Left lung (tissue), 10 donors: Measurements from ENCODE around the gene RFX7. TPM values are rescaled to one million over a fixed set of nuclear protein-coding genes. Genes with fewer than 3 reads are reported as not detected.
A peak's percentile ranks its signal among the peaks of the same experiment; 100 is the strongest.
"Not testable (repeated sequence)": the region's sequence is repeated elsewhere in the genome, so short reads cannot be mapped to it uniquely, and the experiment has no call there.

Experiments
- ATAC-seq: fragments of 200-7000 bp; cut with Tn5 transposase; one replicate; pipeline ENCODE4 v1.9.1; 2020; ENCODE audit warnings: moderate library complexity
- DNase-seq, 4 donors: peaks; one replicate each; pipeline ENCODE4 v3.0.0-alpha.2; 2013 to 2020
- H3K27ac ChIP-seq, 2 donors: fragments of 200-600 bp; sonication (generic) in 1 of 2; one replicate each; pipeline versions ENCODE4 v1.5.0 to v1.8.0; 2020 to 2021
- H3K27me3 ChIP-seq, 2 donors: fragments of 200-600 bp; sonication (generic) in 1 of 2; one replicate each; pipeline versions ENCODE4 v1.5.0 to v1.8.0; 2020 to 2021
- H3K36me3 ChIP-seq, 2 donors: fragments of 200-600 bp; sonication (generic) in 1 of 2; one replicate each; pipeline versions ENCODE4 v1.5.0 to v1.8.0; 2020 to 2021
- H3K4me1 ChIP-seq, 2 donors: fragments of 200-600 bp; one replicate each; pipeline ENCODE4 v1.8.0; 2021
- H3K4me3 ChIP-seq, 2 donors: fragments of 200-600 bp; sonication (generic) in 1 of 2; one replicate each; pipeline versions ENCODE4 v1.5.0 to v1.8.0; 2020 to 2021; ENCODE audit warnings: mild to moderate bottlenecking in 1 of 2
- H3K9me3 ChIP-seq, 2 donors: fragments of 200-600 bp; sonication (generic) in 1 of 2; one replicate each; pipeline versions ENCODE4 v1.5.0 to v1.8.0; 2020 to 2021
- CTCF ChIP-seq, 2 donors: fragments of 200-600 bp; sonication (generic) in 1 of 2; IDR thresholded peaks; one replicate each; pipeline versions ENCODE4 v1.5.0 to v1.8.0; 2021; ENCODE audit warnings: antibody characterized with exemption in 2 of 2
- intact Hi-C, 2 donors: fragments of 100-400 bp; cut with DNase I; formaldehyde crosslinking; loops; one replicate each; pipeline versions ENCODE4 v1.11.2 to v1.14.2; 2022
- polyA plus RNA-seq, 6 donors: library from polyadenylated mRNA; unstranded; fragments of 120-200 nt; gene quantifications; one replicate each; pipeline ENCODE4 v1.2.1, GENCODE V29; 2013; ENCODE audit not compliant: insufficient read length in 6 of 6
- total RNA-seq, 2 donors: library from RNA; stranded (reverse); fragmentation: NEBNext Ultra II Directional; extraction: Animal tissue kit (Norgen Biotek cat#: 25700); gene quantifications; one replicate each; pipeline ENCODE4 v1.2.1, GENCODE V29; 2021
- donor health status: DM: no; HTN: yes; CAD: no.
- donor health status: DM: no; HTN: no; CAD: no.

Gene RFX7
- total and polyA plus RNA-seq, 8 donors, result 16.7 to 28.1 (median 25.4) TPM

- ATAC-seq, result no peak
These were observed 37.5 kb upstream of the RFX7 start for GRCh38 chr15:56281145-56281544.

GRCh38 chr15:56273724-56274123 lies 30.0 kb upstream of the RFX7 start:
- TF ChIP-seq CTCF (IDR thresholded peaks at IDR 0.05), result no peak
- Histone ChIP-seq H3K27me3 (no peaks in the 10 kb centered on the region), H3K27ac (no peak overlapping the region), H3K4me1 (no peaks in the 10 kb centered on the region), H3K36me3 (no peaks in the 10 kb centered on the region), H3K9me3 (peaks cover 0 to 22% of the 10 kb centered on the region in 2 donors), H3K4me3 (no peak overlapping the region)
- intact Hi-C loops, result no loop called here
- no peak for ATAC-seq
- no peak for DNase-seq

More at GRCh38 chr15:56281145-56281544, 37.5 kb upstream of the RFX7 start:
- no peaks in the 10 kb centered on the region for H3K27me3 ChIP-seq
- intact Hi-C loops, result no loop called here
- H3K4me1 ChIP-seq, result no peaks in the 10 kb centered on the region
- no peaks in the 10 kb centered on the region for H3K9me3 ChIP-seq
- DNase-seq, result no peak
- no peak overlapping the region for H3K27ac ChIP-seq
- no peak overlapping the region for H3K4me3 ChIP-seq
- TF ChIP-seq CTCF (IDR thresholded peaks at IDR 0.05), result no peak
- H3K36me3 ChIP-seq, result no peaks in the 10 kb centered on the region

GRCh38 chr15:56272454-56272853 lies 28.8 kb upstream of the RFX7 start:
- DNase-seq (no peak), ATAC-seq (no peak)
- no peaks in the 10 kb centered on the region for H3K4me1 ChIP-seq
- H3K4me3 ChIP-seq, result no peak overlapping the region
- H3K36me3 ChIP-seq, result no peaks in the 10 kb centered on the region
- TF ChIP-seq CTCF (IDR thresholded peaks at IDR 0.05), result no peak
- no peak overlapping the region for H3K27ac ChIP-seq
- intact Hi-C loops, result no loop called here
- no peaks in the 10 kb centered on the region for H3K27me3 ChIP-seq
- peaks cover 0 to 22% of the 10 kb centered on the region in 2 donors for H3K9me3 ChIP-seq

- intact Hi-C loops, H3K4me3 ChIP-seq, ATAC-seq, H3K27me3 ChIP-seq, H3K27ac ChIP-seq, H3K4me1 ChIP-seq, DNase-seq, H3K9me3 ChIP-seq, H3K36me3 ChIP-seq: not testable (repeated sequence)
These were observed 22.8 kb upstream of the RFX7 start for GRCh38 chr15:56266465-56266864.

- TF ChIP-seq CTCF (IDR thresholded peaks at IDR 0.05), result no peak
- peak; percentile 76 for ATAC-seq
These were observed 18.3 kb upstream of the RFX7 start for GRCh38 chr15:56261854-56262509.

GRCh38 chr15:56257306-56257705 lies 13.6 kb upstream of the RFX7 start:
- H3K27ac ChIP-seq, H3K36me3 ChIP-seq, DNase-seq, H3K4me3 ChIP-seq, H3K27me3 ChIP-seq, H3K4me1 ChIP-seq, intact Hi-C loops, ATAC-seq, H3K9me3 ChIP-seq: not testable (repeated sequence)

More at GRCh38 chr15:56261854-56262509, 18.3 kb upstream of the RFX7 start:
- intact Hi-C loops, result no loop called here
- H3K9me3 ChIP-seq, result no peaks in the 10 kb centered on the region
- no peak for DNase-seq
- H3K4me1 ChIP-seq, result no peaks in the 10 kb centered on the region
- H3K27ac ChIP-seq, result no peak overlapping the region
- no peaks in the 10 kb centered on the region for H3K27me3 ChIP-seq
- H3K36me3 ChIP-seq, result no peaks in the 10 kb centered on the region
- no peak overlapping the region for H3K4me3 ChIP-seq
